Measurements from ENCODE around the gene PSEN2. TPM values are rescaled to one million over a fixed set of nuclear protein-coding genes. Genes with fewer than 3 reads are reported as not detected.
"Not testable (repeated sequence)": the region's sequence is repeated elsewhere in the genome, so short reads cannot be mapped to it uniquely, and the experiment has no call there.

Gene PSEN2
- total RNA-seq, 4 donors from 2014 or later = 25.5 to 34.3 (median 30.2) TPM

GRCh38 chr1:226838456-226838855, 32.0 kb upstream of the PSEN2 start:
- no peak for DNase-seq (ENCODE audit: low spot score)
- TF ChIP-seq CTCF (IDR thresholded peaks at IDR 0.05) = no peak
- no peak for ATAC-seq (ENCODE audit: low FRiP score)

GRCh38 chr1:226845624-226846023, 24.8 kb upstream of the PSEN2 start:
- no peak for DNase-seq (ENCODE audit: low spot score)
- TF ChIP-seq CTCF (IDR thresholded peaks at IDR 0.05) = no peak
- ATAC-seq (ENCODE audit: low FRiP score) = no peak

GRCh38 chr1:226846786-226847185, 23.6 kb upstream of the PSEN2 start:
- no peak for DNase-seq (ENCODE audit: low spot score)
- no peak for TF ChIP-seq CTCF (IDR thresholded peaks at IDR 0.05)
- no peak for ATAC-seq (ENCODE audit: low FRiP score)

GRCh38 chr1:226854548-226854947, 15.9 kb upstream of the PSEN2 start:
- not testable (repeated sequence) for ATAC-seq (ENCODE audit: low FRiP score); DNase-seq (ENCODE audit: low spot score)

- TF ChIP-seq CTCF (IDR thresholded peaks at IDR 0.05) = no peak
- DNase-seq (ENCODE audit: low spot score) (no peak), ATAC-seq (ENCODE audit: low FRiP score) (no peak)
Measured at GRCh38 chr1:226862890-226863289, 7.5 kb upstream of the PSEN2 start.

- ATAC-seq (ENCODE audit: low FRiP score) = no peak
- no peak for DNase-seq (ENCODE audit: low spot score)
- no peak for TF ChIP-seq CTCF (IDR thresholded peaks at IDR 0.05)
Measured at GRCh38 chr1:226863446-226863845, 7.0 kb upstream of the PSEN2 start.

GRCh38 chr1:226864311-226864710, 6.1 kb upstream of the PSEN2 start:
- no peak for TF ChIP-seq CTCF (IDR thresholded peaks at IDR 0.05)
- ATAC-seq (ENCODE audit: low FRiP score) = no peak
- no peak for DNase-seq (ENCODE audit: low spot score)

- no peak for ATAC-seq (ENCODE audit: low FRiP score)
- no peak for TF ChIP-seq CTCF (IDR thresholded peaks at IDR 0.05)
- no peak for DNase-seq (ENCODE audit: low spot score)
Measured at GRCh38 chr1:226865590-226865989, 4.8 kb upstream of the PSEN2 start.
